Mesothelial cell of epicardium (in vitro differentiated cells): ENCODE measurements around the gene TTC4. TPM values are rescaled to one million over a fixed set of nuclear protein-coding genes. Genes with fewer than 3 reads are reported as not detected.
A peak's percentile ranks its signal among the peaks of the same experiment; 100 is the strongest.

Source experiments
- DNase-seq, 2 experiments: peaks; one replicate each; pipeline ENCODE4 v3.0.0; 2021; ENCODE audit warnings: low spot score in 2 of 2; ENCODE audit not compliant: unreplicated experiment in 2 of 2
- H3K27ac Mint-ChIP-seq: 2 replicates; pipeline ENCODE4 v1.8.0; 2021; ENCODE audit warnings: mixed read lengths
- H3K27me3 Mint-ChIP-seq: 2 replicates; pipeline ENCODE4 v1.8.0; 2021; ENCODE audit warnings: low read depth, mixed read lengths
- H3K36me3 Mint-ChIP-seq: 2 replicates; pipeline ENCODE4 v1.8.0; 2021; ENCODE audit warnings: mixed read lengths
- H3K4me1 Mint-ChIP-seq: 2 replicates; pipeline ENCODE4 v1.8.0; 2021; ENCODE audit warnings: mixed read lengths
- H3K4me3 Mint-ChIP-seq: 2 replicates; pipeline ENCODE4 v1.8.0; 2021; ENCODE audit warnings: mild to moderate bottlenecking, moderate library complexity, mixed read lengths
- H3K9me3 Mint-ChIP-seq: 2 replicates; pipeline ENCODE4 v1.8.0; 2021; ENCODE audit warnings: mixed read lengths
- CTCF ChIP-seq: fragments of 200-600 bp; sonication (generic); IDR thresholded peaks from one replicate; pipeline ENCODE4 v1.5.0; 2021; ENCODE audit warnings: antibody characterized with exemption; ENCODE audit not compliant: unreplicated experiment
- total RNA-seq: library from RNA; stranded (reverse); gene quantifications from 3 replicates; pipeline ENCODE4 v1.2.1, GENCODE V29; 2021

The TTC4 gene
- total RNA-seq, 1 donor from 2014 or later: 20.5 TPM

- H3K27ac Mint-ChIP-seq: peak overlapping the region; percentile 79
- TF ChIP-seq CTCF: no peak
- no peaks in the 10 kb centered on the region for H3K36me3 Mint-ChIP-seq
- peak overlapping the region; percentile 91 for H3K4me3 Mint-ChIP-seq
- H3K27me3 Mint-ChIP-seq: peaks cover 9% of the 10 kb centered on the region
- peaks cover 17% of the 10 kb centered on the region for H3K4me1 Mint-ChIP-seq
- no peak for DNase-seq
- no peaks in the 10 kb centered on the region for H3K9me3 Mint-ChIP-seq
Measured at GRCh38 chr1:54764922-54765561, 49.4 kb downstream of the TTC4 start.

GRCh38 chr1:54766726-54767125 is 51.1 kb downstream of the TTC4 start:
- no peak overlapping the region for H3K4me3 Mint-ChIP-seq
- DNase-seq: no peak
- no peaks in the 10 kb centered on the region for H3K9me3 Mint-ChIP-seq
- H3K27me3 Mint-ChIP-seq: peaks cover 9% of the 10 kb centered on the region
- peak overlapping the region; percentile 30 for H3K27ac Mint-ChIP-seq
- peaks cover 17% of the 10 kb centered on the region for H3K4me1 Mint-ChIP-seq
- no peaks in the 10 kb centered on the region for H3K36me3 Mint-ChIP-seq
- TF ChIP-seq CTCF: no peak

- Mint-ChIP-seq H3K36me3 (no peaks in the 10 kb centered on the region), H3K27me3 (peaks cover 9% of the 10 kb centered on the region), H3K4me3 (no peak overlapping the region), H3K4me1 (peaks cover 17% of the 10 kb centered on the region), H3K27ac (no peak overlapping the region), H3K9me3 (no peaks in the 10 kb centered on the region)
- no peak for DNase-seq
- TF ChIP-seq CTCF: no peak
Measured at GRCh38 chr1:54767526-54767925, 51.9 kb downstream of the TTC4 start.

- Mint-ChIP-seq H3K9me3 (no peaks in the 10 kb centered on the region), H3K36me3 (no peaks in the 10 kb centered on the region), H3K4me3 (no peak overlapping the region), H3K27me3 (peaks cover 9% of the 10 kb centered on the region), H3K27ac (no peak overlapping the region), H3K4me1 (peaks cover 12% of the 10 kb centered on the region)
- no peak for TF ChIP-seq CTCF
- DNase-seq: no peak
Measured at GRCh38 chr1:54768093-54768492, 52.4 kb downstream of the TTC4 start.

- Mint-ChIP-seq H3K4me1 (peaks cover 6% of the 10 kb centered on the region), H3K27me3 (peaks cover 8% of the 10 kb centered on the region), H3K36me3 (no peaks in the 10 kb centered on the region), H3K9me3 (no peaks in the 10 kb centered on the region), H3K4me3 (no peak overlapping the region), H3K27ac (no peak overlapping the region)
- TF ChIP-seq CTCF: no peak
- no peak for DNase-seq
Measured at GRCh38 chr1:54772951-54773350, 57.3 kb downstream of the TTC4 start.
